Measurements from ENCODE around the gene IAPP.
"Not testable (repeated sequence)": the region's sequence is repeated elsewhere in the genome, so short reads cannot be mapped to it uniquely, and the experiment has no call there.

The IAPP gene

DNA sequence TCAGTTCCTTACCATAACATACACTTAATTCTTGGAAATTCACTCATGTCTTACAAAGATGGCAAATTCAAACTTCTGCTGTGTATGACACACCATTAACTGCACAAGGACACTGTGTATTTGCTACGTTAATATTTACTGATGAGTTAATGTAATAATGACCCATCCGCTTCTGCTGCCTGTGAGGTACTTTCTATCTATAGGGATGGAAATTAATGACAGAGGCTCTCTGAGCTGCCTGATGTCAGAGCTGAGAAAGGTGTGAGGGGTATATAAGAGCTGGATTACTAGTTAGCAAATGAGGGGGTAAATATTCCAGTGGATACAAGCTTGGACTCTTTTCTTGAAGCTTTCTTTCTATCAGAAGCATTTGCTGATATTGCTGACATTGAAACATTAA, at the start of gene IAPP:
IAPP (plus strand) TSS at position 301 of the 400 bp plus-strand sequence. CDS start 450 bp downstream, outside the sequence.
- DNase-seq: no peak

DNA sequence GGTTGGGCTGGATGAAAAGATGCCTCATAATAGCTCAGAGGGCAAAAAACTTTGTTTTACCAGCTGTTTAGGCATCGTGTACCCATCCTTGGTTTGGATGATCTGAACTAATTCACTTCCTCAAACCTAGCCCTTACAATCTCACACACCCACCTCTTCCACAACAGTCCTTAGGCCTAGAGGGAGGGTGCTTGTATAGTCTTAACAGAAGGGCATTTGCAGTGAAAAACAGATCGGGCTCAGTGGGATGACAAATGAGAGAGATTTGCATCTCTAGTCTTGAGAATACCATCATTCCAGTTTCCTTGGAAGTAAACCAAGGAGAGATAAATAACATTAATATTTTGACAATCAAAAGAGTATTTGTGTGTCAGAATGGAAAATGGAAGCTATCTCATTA, 49.0 kb upstream of the IAPP start:
- no peak for DNase-seq

DNA sequence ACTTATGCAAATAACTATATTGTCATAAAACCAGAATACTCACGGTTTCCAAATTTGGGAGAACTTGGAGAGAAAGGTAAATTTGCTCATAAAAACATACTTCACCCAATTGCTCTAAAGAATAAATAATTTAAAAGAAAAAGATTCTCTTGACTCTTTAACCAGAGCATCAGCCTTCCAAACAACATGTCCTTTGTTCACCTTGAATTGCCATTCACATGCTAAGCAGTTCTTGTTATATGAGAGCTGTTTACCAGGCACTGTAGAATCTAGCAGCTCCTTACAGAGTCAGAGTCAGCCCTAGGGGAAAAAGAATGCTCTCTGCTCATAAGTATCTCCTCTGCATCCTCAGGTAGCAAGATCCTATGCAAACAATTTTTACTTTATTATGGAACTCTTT, 48.2 kb upstream of the IAPP start:
- no peak for DNase-seq

- no peak for DNase-seq
Measured at GRCh38 chr12:21328578-21328977, 44.1 kb upstream of the IAPP start.

GRCh38 chr12:21330682-21331253, 41.9 kb upstream of the IAPP start:
- DNase-seq: no peak

DNA sequence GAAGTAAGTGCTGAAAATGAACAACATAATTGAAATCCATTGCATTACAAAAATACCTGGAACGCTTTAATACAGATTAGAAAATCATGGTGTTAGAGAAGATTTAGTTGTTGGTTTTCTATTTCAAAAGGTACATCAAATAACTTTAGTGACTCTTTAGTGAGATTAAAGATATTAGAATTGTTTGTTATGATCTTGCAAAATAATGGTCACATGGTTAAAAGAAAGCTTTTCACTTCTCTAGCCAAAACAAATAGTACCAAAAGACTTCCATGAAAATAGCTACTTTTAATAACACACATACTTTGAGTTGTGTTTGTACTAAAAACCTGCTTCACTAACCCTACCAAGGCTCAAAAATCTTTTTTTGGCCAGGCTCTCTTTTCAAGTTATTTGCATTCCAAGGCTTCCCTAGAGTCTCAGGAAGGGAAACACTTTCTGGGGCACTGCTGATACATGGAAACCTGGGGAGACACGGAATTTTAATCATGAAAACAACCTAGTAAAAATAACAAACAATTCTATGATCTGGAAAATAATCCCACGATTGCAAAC, 37.9 kb upstream of the IAPP start, which contains the start of gene SLCO1A2:
SLCO1A2 (minus strand) TSS at position 147 of the 555 bp plus-strand sequence. CDS start 270 bp downstream, outside the sequence.
- DNase-seq: no peak

DNA sequence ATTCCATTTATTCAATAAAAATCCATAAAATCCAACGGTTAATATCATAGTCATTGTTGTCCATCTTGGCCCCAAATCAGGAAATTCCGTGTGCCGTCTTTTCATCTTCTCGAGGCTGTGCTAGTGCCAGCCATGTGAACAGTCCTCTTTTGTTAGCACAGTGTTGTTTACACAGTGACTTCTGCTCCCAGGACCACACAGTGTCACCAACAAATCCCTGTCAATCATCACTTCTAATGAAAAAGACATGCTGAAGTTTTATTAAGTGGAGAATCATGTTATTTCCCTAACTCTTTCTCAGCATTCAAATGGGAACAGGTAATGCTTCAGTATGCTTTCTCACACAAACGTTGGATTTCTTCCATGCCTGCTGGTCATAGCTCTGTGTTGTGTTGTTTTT, 36.0 kb upstream of the IAPP start:
- DNase-seq: no peak

GRCh38 chr12:21337453-21337852, 35.2 kb upstream of the IAPP start:
- DNase-seq: no peak

GRCh38 chr12:21337959-21338744, 34.5 kb upstream of the IAPP start:
- DNase-seq: no peak

DNA sequence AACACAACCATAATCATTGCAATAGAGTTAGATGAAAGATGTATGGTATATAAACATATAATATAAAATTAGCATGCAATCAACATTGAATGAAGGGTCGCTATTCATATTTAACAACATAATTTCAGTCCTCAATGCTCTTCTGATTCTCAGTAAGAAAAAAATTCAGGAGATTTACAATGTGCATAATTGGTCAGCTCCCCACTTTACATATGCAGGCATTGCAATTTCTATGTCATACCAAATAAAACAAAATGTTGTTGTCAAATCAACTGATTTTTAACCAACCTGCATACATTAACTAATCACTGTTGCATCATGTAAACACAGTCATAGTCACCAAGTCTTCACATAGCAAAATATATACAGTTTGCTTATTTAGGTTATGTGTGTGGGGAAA, 32.8 kb upstream of the IAPP start:
- DNase-seq: no peak

- DNase-seq: no peak
Measured at GRCh38 chr12:21340403-21340802, 32.3 kb upstream of the IAPP start.

DNA sequence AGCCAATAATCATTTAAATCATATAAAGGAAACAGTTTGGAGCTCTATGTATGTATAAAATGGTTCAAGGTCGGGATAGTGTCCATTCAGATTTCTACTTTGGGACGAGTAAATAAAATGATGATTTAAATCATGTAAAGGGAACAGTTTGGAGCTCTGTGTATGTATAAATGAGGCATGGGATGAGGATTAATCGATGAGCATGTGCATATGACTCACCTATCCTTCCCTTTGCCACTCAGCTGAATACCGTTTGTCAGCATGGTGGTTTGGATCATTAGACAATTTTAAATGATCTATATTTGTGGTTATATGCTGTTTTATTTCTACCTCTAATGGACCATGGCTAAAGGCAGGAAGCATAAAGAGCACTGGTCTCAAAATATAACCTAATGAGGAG, 30.9 kb upstream of the IAPP start:
- DNase-seq: no peak

DNA sequence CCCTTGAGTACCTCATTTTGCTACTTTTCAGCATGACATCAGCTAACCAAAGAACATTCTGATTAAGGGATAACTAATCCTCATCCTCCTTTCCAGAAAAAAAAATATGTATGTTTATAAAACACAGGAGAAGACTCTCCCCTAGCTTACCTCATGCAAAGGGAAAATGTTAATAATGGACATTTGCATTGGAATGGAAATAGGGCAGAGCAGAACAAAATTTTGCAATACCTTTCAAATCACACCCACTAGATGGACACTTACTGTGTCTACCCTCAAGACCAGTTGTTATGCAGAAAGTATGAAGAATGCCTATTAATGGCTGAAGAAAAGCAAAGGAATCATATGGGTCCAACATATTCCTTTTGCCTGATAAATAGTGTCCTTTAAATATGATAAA, 29.1 kb upstream of the IAPP start:
- DNase-seq: no peak

DNA sequence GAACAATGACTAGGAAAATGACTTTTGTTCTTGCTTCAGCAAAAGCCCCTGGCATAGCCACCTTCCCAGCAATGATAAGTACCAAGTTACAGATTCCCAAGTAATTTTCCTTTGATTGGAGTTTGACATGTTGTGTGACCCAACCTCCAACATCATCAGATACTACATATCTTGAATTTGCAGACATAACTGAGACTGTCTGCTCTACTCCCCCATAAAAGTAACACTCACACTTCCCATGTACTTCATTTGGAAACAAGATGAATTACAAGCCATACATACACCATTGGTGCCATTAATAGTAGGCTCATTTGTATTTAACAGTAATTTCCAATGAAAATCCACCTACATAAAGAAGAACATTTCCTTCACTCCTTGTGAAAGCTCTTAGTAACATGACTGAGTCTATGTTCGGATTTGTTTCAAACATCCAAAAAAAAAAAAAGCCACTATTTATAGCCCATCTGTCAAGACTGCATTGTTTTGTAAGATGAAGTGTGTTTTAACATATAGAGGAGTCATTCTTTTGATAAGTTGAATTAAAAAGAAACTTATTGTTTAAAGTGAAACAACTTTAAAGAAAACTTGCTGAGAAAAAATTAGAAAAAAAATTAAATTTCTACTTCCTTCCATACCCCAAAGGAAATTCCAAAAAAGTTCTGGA, 26.0 kb upstream of the IAPP start:
- no peak for DNase-seq

GRCh38 chr12:21350975-21351374, 21.7 kb upstream of the IAPP start:
- DNase-seq: no peak

DNA sequence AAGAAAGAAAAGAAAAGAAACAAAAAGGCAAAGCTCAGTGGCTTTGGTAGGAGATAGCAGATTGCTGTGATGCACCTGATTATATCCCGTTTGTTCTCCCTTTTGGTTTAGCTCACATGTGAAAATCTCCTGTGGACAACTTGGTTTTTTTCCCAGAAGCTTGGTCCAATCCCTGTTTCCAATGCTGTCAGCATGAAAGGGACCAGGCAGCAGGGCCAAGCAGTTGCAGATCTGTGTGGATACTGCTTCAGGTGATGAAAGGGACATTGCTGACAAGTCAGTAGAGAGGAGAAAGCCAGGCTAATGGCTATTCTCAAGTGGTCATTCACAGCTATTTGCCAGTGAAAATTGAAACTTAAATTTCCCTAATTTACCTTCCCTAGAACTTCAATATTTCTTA, 19.2 kb upstream of the IAPP start:
- no peak for DNase-seq

- DNase-seq: no peak
Measured at GRCh38 chr12:21353948-21354347, 18.8 kb upstream of the IAPP start.

GRCh38 chr12:21354641-21355040, 18.1 kb upstream of the IAPP start:
- DNase-seq: no peak

GRCh38 chr12:21360632-21361031, 12.1 kb upstream of the IAPP start:
- not testable (repeated sequence) for DNase-seq

GRCh38 chr12:21369141-21369980, 3.3 kb upstream of the IAPP start:
- no peak for DNase-seq

GRCh38 chr12:21370845-21371449, 1.8 kb upstream of the IAPP start:
- no peak for DNase-seq

DNA sequence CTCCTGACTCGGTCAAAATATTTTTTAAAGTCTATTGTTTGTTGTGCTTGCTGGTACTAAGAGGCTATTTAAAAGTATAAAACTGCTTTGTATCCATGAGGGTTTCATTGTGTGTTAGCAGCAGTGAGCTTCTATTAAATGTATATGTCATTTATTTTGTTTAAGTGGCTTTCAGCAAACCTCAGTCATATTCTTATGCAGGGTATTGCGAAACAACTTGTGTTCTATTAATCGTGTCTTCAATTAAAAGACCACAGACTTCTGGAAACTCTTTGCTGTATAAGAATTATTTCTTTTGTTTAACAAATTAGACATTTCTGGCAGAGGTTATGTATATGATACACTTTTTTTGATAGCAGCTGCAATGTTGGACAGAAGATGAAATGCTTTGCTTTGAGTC, 6.5 kb downstream of the IAPP start:
- DNase-seq: no peak

Measured in CD4-positive, alpha-beta T cell treated with Interleukin-4 for 1 hour (primary cell).